Breast epithelium (tissue), 4 donors: Measurements from ENCODE around the gene KASH5. TPM values are rescaled to one million over a fixed set of nuclear protein-coding genes. Genes with fewer than 3 reads are reported as not detected.

Source experiments
- DNase-seq, 2 donors: peaks; one replicate each; pipeline ENCODE4 v3.0.0-alpha.2; 2019; ENCODE audit warnings: low spot score in 2 of 2
- H3K27ac ChIP-seq, 2 donors: fragments of 200-600 bp; sonication (generic) in 1 of 2; one replicate each; pipeline ENCODE4 v1.5.1; 2016 to 2019; ENCODE audit warnings: mild to moderate bottlenecking in 1 of 2
- H3K27me3 ChIP-seq, 2 donors: fragments of 200-600 bp; sonication (generic) in 1 of 2; one replicate each; pipeline versions ENCODE4 v1.5.1 to v1.6.0; 2017 to 2019; ENCODE audit warnings: control low read depth in 1 of 2, mild to moderate bottlenecking in 1 of 2
- H3K36me3 ChIP-seq: fragments of 200-600 bp; one replicate; pipeline ENCODE4 v1.5.1; 2019
- H3K4me1 ChIP-seq, 2 donors: fragments of 200-600 bp; sonication (generic); one replicate each; pipeline ENCODE4 v1.5.1; 2016 to 2019; ENCODE audit warnings: control low read depth in 1 of 2
- H3K4me3 ChIP-seq, 3 donors: fragments of 200-600 bp; sonication (generic); 1 replicate in 2 of 3; 2 replicates in 1 of 3; pipeline ENCODE4 v1.5.1; 2016 to 2019; ENCODE audit warnings: mild to moderate bottlenecking in 3 of 3, moderate library complexity in 2 of 3
- H3K9me3 ChIP-seq, 2 donors: fragments of 200-600 bp; sonication (generic) in 1 of 2; one replicate each; pipeline ENCODE4 v1.5.1; 2016 to 2019; ENCODE audit warnings: control low read depth in 1 of 2
- POLR2A ChIP-seq: fragments of 450-650 bp; IDR thresholded peaks from one replicate; pipeline ENCODE4 v1.6.1; 2016; ENCODE audit warnings: antibody characterized with exemption, mild to moderate bottlenecking, moderate library complexity
- POLR2AphosphoS5 ChIP-seq, 3 donors: sonication (generic); formaldehyde crosslinking; IDR thresholded peaks; one replicate each; pipeline ENCODE4 v1.6.1; 2017; ENCODE audit warnings: antibody characterized with exemption in 3 of 3
- intact Hi-C: fragments of 100-400 bp; cut with DNase I; formaldehyde crosslinking; loops from one replicate; pipeline ENCODE4 v1.15.1; 2023; ENCODE audit warnings: low total_unique reads
- total RNA-seq, 3 donors: library from RNA; depleted of rRNA; stranded (reverse); fragments of >200 nt; gene quantifications; one replicate each; pipeline ENCODE4 v1.1.0, GENCODE V29; 2016
- TF ChIP-seq, protein P1 (sequence below), 3 donors: fragments of 450-650 bp; IDR thresholded peaks; one replicate each; pipeline ENCODE4 v1.5.1; 2016 to 2017; ENCODE audit warnings: antibody characterized with exemption in 3 of 3, mild to moderate bottlenecking in 3 of 3, moderate library complexity in 3 of 3

KASH5 gene
- total RNA-seq, 3 donors from 2014 or later: 1.9 TPM; not detected in 2

DNA sequence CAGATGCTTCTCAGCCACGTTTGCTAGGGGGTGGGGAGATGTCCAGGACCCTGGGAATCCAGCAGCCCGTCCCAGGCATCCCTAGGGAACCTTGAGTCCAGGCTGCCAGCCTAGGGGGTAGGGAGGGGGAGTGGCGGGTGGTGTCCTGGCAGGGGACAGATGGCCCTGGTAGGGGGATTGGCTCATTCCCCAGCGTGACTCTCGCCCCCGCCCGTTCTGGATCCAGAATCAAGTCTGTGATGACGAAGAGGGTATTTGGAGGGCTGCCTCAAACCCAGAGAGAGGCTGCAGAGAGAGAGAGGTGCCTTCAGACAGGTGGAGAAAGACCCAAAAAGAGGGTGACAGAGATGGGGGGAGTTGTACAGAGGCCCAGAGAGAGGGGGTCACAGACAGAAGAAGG is 49.2 kb downstream of the KASH5 start:
- H3K27me3 ChIP-seq: peaks cover 0 to 65% of the 10 kb centered on the region in 2 donors

DNA sequence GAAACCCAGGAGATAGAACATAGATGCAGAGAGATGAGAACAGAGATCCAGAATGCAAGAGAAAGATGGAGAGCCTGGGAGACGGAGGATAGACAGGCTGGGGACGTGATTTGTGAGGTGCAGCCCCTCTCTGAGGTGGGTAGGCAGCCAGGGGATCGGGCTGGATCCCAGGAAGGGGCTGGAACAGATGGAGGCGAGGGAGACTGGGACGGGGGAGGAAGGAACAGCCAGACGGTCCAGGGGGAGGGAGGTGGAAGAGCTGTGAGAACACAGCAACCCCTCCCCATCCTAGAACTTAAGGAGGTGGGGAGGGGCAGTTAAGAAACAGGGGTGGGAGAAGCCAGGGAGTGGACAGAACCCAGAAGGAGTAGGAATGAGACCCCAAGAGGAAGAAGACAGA is 50.2 kb downstream of the KASH5 start:
- no peak overlapping the region for H3K4me3 ChIP-seq
- DNase-seq: no peak
- intact Hi-C loops: loop anchor here (10.0 kb wide), 1 partner anchor 183 kb away; no protein-coding TSS in a partner anchor
- peaks cover 0 to 55% of the 10 kb centered on the region in 2 donors for H3K27me3 ChIP-seq
- TF ChIP-seq POLR2AphosphoS5 (IDR thresholded peaks at IDR 0.05) (no peak), POLR2A (no peak)
- TF ChIP-seq, protein P1, sequence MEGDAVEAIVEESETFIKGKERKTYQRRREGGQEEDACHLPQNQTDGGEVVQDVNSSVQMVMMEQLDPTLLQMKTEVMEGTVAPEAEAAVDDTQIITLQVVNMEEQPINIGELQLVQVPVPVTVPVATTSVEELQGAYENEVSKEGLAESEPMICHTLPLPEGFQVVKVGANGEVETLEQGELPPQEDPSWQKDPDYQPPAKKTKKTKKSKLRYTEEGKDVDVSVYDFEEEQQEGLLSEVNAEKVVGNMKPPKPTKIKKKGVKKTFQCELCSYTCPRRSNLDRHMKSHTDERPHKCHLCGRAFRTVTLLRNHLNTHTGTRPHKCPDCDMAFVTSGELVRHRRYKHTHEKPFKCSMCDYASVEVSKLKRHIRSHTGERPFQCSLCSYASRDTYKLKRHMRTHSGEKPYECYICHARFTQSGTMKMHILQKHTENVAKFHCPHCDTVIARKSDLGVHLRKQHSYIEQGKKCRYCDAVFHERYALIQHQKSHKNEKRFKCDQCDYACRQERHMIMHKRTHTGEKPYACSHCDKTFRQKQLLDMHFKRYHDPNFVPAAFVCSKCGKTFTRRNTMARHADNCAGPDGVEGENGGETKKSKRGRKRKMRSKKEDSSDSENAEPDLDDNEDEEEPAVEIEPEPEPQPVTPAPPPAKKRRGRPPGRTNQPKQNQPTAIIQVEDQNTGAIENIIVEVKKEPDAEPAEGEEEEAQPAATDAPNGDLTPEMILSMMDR (IDR thresholded peaks at IDR 0.05): no peak
- no peak overlapping the region for H3K27ac ChIP-seq
- H3K36me3 ChIP-seq: no peaks in the 10 kb centered on the region
- peaks cover 0 to 2% of the 10 kb centered on the region in 2 donors for H3K4me1 ChIP-seq
- no peaks in the 10 kb centered on the region for H3K9me3 ChIP-seq

More for the DNA sequence above, 49.2 kb downstream of the KASH5 start:
- H3K36me3 ChIP-seq: no peaks in the 10 kb centered on the region
- H3K27ac ChIP-seq: no peak overlapping the region
- DNase-seq: no peak
- no peaks in the 10 kb centered on the region for H3K9me3 ChIP-seq
- intact Hi-C loops: loop anchor here (10.0 kb wide), 1 partner anchor 182 kb away; no protein-coding TSS in a partner anchor
- H3K4me3 ChIP-seq: no peak overlapping the region
- no peaks in the 10 kb centered on the region for H3K4me1 ChIP-seq
- no peak for TF ChIP-seq POLR2AphosphoS5 (IDR thresholded peaks at IDR 0.05)
- no peak for TF ChIP-seq POLR2A
- TF ChIP-seq, protein P1 (IDR thresholded peaks at IDR 0.05): no peak

DNA sequence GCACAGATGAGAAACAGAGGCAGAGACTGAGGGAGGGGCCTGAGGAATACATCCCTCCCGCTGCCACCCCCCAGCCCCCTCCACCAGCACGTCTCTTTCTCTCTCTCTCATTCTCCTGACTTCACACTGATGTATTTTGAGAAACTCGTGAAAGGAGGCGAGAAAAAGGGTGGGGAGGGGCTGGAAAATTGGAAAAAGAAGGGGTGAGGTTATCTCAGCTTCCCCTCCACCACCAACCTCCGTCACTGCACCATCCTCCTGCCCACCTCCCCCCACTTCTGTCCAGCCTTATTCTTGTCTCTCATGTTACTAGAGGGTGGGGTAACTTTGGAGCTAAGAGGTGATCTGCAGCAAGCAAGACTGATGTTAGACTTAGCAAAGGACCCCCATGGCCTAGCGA is 51.8 kb downstream of the KASH5 start:
- Histone ChIP-seq H3K4me1 (peaks cover 0 to 4% of the 10 kb centered on the region in 2 donors), H3K9me3 (no peaks in the 10 kb centered on the region), H3K27ac (no peak overlapping the region), H3K36me3 (no peaks in the 10 kb centered on the region), H3K27me3 (peaks cover 0 to 42% of the 10 kb centered on the region in 2 donors), H3K4me3 (no peak overlapping the region)
- intact Hi-C loops: loop anchor here (10.0 kb wide), 1 partner anchor 185 kb away; no protein-coding TSS in a partner anchor
- no peak for DNase-seq
- TF ChIP-seq, protein P1 (IDR thresholded peaks at IDR 0.05): no peak
- TF ChIP-seq POLR2AphosphoS5 (IDR thresholded peaks at IDR 0.05): no peak
- TF ChIP-seq POLR2A: no peak

DNA sequence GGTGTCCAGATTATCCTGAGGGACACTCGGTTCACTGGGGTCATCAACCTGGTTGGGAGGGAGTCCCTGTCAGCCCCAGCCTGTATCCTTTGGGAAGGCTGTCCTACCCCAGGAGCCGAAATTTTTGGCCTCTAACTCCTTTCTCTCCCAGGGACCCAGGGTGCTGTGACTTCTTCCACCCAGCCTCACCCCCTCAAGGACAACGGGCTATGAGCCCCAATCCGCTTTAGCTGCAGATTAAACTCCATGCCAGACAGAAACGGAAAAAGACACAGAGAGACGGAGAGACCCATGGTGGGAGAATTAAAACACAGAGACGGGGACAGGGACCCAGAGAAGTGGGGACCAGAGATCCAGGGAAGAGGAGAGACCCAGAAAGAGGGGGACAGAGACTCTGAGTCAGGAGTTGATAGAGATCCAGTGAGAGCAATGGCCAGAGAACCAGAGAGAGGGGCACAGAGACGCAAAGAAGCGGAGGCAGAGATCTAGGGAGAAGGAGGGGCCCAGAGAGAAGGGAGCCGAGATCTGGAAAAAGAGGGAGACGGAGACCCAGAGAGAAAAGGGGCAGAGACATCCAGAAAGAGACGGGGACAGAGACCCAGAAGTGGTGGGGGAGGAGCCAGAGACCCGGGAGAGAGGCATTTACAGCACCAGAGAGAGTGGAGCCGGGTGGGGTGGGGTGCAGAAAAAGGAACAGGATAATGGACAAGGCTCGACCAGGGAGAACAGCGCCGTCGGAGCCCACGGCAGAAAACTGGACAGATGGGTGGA is 52.6 kb downstream of the KASH5 start:
- DNase-seq: no peak
- H3K27me3 ChIP-seq: peaks cover 0 to 41% of the 10 kb centered on the region in 2 donors
- TF ChIP-seq POLR2A (no peak), POLR2AphosphoS5 (IDR thresholded peaks at IDR 0.05) (no peak)
- TF ChIP-seq, protein P1 (IDR thresholded peaks at IDR 0.05): no peak
- H3K27ac ChIP-seq: peak overlapping the region in 1 of 2 donors; percentile 48
- no peaks in the 10 kb centered on the region for H3K9me3 ChIP-seq
- H3K4me1 ChIP-seq: peaks cover 0 to 4% of the 10 kb centered on the region in 2 donors
- intact Hi-C loops: no loop called here
- peak overlapping the region; percentile 62 to 91 (median 69) for H3K4me3 ChIP-seq
- H3K36me3 ChIP-seq: no peaks in the 10 kb centered on the region
